HL-60/S4 treated with retinoic acid at 250 ng/mL for 4 days and 3 days (cell line): ENCODE results near the gene ITFG1.
"Not testable (repeated sequence)": the region's sequence is repeated elsewhere in the genome, so short reads cannot be mapped to it uniquely, and the experiment has no call there.

Source experiments
- in situ Hi-C: fragments of 300-500 bp; cut with MboI; formaldehyde crosslinking; loops from 2 replicates; pipeline ENCODE4 v1.7.0; 2022; ENCODE audit warnings: low sequenced_read_pairs

ITFG1 gene

DNA sequence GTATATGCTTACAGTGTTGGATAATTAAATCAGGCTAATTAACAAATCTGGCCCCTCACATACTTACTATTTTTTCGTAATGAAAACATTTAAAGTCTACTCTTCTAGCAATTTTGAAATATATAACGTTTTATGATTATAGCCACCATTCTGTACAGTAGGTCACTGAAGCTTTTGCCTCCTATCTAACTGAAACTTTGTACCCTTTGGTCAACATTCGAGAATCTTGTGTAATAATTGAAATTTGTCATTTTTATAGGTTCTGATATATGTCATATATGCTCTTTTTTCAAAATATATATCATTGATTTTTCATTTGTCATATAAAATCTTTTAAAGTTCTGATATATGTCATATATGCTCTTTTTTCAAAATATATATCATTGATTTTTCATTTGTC, 12.9 kb upstream of the ITFG1 start:
- in situ Hi-C loops = no loop called here

DNA sequence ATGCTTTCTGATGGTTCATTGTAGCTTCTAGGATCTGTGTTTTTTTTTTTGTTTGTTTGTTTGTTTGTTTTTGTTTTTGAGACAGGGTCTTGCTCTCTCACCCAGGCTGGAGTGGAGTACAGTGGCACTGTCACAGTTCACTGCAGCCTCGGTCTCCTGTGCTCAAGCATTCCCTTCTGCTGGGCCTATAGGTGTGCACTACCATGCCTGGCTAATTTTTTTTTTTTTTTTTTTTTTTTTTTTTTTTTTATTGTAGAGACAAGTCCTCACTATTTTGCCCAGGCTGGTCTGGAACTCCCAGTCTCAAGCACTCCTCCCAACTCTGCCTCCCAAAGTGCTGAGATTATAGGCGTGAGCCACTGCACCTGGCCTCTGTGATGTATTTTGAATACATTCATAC, 12.1 kb upstream of the ITFG1 start:
- in situ Hi-C loops = not testable (repeated sequence)

DNA sequence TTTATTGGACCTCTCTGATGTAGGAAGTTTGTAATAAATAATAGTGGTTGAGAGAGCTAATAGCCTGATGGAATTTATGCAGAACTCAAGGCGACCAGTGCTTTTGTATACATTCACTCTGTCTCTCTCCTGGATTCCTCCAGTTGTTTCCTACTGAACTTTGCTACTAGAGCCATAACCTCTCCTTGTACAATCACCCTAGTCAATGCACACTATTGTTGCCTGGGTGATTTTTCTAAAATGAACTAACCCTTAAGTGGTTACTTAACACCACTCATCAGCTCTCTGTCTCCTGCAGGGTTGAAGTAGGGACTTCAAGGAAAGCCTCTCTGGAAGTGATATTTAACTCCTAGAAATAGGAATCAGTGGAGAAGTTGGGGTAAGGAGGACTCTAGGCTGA, 9.9 kb upstream of the ITFG1 start:
- in situ Hi-C loops = no loop called here

DNA sequence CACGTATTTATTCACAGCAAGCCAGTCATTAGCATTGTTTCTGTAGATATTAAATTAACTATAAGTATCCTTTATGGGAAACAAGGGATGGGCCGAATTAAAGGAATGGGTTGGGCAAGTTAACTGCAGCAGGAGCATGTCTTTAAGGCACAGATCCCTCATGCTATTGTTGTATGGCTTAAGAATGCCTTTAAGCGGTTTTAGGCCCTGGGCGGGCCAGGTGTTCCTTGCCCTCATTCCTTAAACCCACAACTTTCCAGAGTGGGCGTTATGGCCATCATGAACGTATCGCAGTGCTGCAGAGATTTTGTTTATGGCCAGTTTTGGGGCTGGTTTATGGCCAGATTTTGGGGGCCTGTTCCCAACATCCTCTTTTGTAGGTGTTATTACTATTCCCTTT, 9.3 kb upstream of the ITFG1 start:
- in situ Hi-C loops = no loop called here

DNA sequence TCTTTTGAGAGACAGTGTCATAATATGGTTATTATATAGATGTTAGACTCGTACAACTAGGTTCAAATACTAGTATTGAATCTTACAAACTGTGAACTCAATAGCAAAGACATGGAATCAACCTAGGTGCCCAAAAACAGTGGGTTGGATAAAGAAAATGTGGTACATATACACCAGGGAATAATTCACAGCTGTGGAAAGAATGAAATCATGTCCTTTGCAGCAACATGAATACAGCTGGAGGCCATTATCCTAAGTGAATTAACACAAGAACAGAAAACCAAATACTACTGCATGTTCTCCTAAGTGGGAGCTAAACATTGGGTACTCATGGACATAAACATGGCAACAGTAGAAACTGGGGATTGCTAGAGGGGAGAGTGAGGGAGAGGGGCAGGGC, 8.4 kb upstream of the ITFG1 start:
- in situ Hi-C loops = no loop called here

DNA sequence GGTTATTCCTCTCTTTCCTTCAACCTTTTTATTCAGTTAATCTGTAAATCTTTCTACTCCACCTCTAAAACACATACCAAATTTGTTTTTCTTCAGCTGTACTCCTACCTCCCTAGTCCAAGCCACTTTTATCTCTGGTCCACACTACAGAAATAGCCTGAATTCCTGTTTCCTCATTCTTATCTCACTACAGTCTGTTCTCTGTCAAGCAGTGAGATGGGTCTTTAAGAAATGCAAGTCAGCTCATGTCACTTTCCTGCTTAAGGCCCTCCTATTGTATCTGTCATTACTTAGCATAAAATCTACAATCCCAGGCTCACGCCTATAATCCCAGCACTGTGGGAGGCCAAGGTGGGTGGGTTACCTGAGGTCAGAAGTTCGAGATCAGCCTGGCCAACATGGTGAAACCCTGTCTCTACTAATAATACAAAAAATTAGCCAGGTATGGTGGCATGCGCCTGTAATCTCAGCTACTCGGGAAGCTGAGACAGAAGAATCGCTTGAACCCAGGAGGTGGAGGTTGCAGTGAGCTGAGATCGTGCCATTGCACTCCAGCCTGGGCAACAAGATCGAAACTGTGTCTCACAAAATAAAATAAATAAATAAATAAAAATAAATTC, 7.3 kb upstream of the ITFG1 start:
- in situ Hi-C loops = not testable (repeated sequence)

DNA sequence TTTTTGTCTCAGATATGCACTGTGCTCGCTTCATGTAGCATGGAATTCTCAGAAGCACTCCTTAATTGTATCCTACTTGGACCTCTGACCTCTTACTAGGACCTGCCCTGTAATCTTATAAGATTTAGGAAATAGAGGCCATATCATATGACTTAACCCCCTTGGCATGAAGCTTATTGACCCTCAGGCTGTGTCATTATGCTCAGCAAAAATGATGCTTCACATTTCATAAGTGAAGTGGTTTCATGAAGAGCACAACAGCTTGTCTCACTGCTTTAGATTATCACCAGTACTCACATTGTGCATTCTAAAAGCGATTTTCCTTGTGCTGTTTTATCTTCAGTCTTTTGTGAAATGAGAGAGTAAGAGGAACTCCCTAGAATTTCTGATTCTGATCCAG, 6.6 kb upstream of the ITFG1 start:
- in situ Hi-C loops = no loop called here

DNA sequence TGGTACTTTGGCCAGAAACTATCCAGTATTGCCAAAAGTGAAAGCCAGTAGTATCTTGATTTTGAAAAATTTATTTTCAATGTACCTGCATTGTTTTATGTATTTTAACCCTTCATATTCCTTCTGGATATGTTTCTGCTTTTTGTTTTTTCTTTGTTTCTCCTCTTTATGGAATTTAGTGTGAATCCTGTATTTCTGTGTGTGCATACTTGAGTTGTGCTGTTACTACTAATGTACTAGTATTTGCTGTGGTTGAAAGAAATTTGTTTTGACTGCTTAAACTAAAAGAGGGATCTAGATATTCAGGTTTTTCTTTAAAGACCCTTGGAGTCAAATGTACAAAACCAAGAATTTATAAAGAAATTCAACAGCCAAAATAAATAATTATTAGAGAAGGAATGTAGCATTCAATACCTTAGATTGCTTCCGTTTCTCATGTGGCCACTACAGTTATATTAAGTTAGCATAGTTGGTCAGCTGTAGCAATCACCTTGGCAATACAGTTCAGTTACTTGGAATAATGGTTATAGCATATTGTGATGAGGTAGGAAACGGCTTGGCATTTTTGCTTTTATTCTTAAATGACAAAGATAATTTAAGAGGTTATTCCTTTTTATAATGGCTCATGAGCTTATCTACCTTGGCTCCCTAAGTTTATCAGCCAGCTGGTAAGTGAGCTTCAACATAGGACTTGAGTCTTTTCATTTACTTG, 5.2 kb upstream of the ITFG1 start:
- in situ Hi-C loops = no loop called here

DNA sequence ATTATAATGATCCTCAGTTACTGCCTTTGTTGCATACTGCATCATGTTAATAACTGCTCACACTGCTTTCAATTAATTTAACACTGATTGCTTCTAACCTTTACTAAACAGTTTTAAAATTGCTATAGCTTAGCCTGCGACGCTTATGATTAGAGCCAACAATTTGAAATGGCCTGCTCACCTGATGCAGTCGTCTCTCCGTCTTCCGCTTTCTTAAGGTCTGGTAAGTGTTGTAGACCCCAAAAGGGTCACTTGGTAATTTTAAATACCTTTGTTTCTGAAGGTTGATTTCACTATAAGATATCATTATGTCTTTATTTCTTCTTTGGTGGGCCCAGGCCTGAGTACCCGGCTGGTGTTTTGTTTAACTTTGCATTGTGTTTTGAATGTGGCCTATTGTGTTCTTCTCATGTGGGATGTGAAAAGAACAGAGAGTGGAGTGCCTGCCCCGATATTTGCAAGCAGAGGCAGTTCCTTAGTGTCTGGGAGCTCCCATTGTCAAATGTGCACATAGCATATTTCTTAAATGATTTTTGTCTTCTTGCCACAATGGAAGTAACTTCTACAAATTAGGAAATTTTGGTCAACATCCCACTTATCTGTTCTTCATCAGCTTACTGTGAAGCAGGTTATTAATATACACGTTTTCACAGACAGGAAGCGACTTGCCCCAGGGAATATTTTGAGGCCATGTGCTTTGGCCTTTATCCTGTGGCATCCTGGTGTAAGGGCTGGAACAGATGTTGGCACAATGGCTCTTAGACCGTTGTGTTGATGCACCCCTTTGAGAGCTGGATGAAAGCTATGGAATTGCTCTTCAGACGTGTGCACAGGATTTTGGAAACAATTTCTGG, 3.1 kb upstream of the ITFG1 start:
- in situ Hi-C loops = no loop called here

DNA sequence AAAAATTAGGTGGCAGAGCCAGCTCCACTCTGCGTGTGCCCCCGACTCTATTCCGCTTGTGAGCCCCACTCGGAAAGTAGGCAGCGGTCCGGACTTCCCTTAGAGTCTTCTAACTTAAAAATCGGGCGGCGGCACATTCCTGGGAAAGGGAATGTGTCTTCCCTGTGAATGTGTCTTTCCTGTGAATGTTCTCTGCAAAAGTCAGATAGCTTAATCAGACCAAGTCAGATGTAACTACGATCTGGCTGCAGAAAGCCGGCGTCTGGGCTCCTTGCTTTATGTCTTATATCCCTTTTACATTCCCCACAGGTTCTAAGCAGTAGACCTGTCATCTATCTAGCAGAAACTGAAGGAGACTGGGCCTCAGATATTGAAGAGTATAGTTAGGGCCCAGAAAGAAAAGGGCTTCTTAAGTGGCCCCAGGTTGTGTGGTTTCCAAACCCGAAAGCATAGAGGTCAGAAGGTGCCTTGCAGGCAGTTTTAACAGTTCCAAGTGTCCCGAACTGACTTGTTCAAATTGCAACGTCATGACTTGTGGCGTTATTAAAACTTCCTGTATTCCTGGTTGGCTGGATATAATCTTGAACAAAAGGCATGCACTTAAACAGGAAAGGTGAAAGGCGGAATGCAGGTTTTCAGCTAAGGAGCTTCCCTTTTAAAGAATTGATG, 869 bp upstream of the ITFG1 start:
- in situ Hi-C loops = no loop called here

DNA sequence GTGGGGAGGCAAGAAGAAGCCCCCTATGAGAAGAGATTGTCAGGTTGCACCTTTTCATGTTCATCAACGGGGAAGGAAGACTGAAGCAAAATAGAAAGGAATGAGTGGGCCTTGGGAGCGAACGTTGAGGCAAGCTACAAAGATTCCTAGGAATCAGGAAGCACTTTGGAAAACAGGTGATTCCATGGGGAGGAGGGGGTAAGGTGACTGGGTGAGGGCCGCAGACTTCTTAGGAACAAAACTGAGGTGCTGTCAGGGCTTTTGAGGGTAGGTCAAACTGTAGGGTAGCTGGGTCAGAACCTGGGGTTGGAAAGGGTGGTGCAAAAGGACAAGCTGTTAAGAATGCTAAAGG, 528 bp downstream of the ITFG1 start:
- in situ Hi-C loops = no loop called here

DNA sequence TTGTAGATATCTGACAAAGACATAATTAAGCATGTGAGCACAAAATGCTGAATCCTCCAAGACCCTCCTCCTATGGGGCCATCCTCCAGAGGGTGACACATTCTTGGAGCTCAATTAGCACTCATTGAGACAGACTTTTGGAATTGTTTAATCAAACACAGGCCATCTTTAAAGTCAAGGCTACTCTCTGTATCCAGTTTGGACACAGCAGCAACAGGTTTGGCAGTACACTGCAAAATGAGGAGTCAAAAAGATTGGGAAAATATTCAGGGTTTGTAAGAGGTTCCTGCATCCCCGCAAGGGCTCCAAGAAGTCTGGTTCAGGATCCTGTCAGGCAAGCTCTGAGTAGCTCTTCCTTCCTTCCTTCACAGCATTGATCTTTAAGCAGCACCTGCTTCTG, 1.3 kb downstream of the ITFG1 start:
- in situ Hi-C loops = no loop called here

DNA sequence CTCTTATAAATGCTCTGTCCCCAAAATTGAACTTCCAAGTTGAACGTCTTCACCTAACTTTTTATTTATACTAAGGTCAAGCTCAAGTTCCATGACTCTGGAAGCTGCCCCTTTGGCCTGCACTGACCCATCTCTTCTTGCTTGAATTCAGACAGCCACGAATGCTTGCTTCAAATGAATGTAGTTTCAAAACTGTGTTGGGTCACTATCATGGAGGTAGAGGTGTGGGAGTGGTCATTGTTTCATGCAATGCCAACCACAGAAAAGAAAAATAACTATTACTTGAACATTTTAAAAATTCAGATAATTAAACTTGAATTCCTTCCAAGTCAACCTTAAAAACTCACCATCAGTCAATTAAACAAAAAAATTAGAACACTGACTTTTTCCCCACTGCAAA, 2.5 kb downstream of the ITFG1 start:
- in situ Hi-C loops = no loop called here

DNA sequence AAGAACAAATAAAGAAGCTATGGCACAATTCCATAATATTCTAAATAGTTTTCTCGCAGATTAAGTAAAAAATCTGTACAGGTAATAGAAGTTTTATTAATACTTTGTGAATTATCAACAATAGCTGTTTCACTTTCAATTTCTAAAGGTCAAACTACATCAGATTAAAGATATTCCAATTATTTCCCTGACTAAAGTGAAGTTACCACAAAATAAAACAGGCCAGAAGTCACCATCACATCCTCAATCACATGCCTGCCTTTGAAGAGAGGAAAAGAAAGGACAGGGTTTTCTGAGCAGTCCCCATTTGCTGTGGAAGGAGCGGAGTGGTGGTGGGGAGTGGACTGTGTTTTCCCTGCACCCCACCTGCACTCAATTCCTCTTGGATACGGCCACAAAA, 11.1 kb downstream of the ITFG1 start:
- in situ Hi-C loops = no loop called here

DNA sequence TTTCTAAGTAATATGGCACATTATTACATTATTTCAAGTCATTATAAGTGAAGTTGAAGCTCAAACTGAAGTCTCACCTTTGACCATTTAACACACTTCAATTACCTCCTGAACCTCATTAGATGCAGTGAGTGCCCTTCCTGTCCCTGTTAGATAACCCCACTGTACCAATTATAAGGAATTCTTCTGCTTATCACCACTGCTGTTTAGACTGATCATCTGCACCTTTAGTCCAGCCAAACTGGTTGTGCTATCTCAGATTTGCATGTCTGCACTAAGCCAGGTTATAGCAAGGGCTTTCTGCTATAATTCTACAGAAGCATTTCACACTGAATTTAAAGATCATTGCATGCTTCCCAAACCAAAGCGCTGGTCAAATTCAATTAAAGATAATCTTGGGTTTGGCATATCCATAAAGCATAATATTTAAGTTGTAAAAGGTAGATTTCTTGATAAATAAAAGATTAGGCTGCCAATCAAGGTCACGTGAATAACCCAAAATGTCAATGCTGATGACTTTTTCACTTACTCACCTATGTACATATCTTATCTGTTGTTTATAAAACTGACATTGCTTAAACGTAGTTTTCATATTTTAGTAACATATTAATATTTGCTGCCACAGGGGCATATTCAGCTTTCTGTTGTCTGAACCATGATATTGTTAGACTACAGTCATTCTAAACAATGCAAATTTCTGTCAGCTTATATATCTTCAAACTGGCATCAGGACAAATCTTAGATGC, 11.9 kb downstream of the ITFG1 start:
- in situ Hi-C loops = no loop called here

DNA sequence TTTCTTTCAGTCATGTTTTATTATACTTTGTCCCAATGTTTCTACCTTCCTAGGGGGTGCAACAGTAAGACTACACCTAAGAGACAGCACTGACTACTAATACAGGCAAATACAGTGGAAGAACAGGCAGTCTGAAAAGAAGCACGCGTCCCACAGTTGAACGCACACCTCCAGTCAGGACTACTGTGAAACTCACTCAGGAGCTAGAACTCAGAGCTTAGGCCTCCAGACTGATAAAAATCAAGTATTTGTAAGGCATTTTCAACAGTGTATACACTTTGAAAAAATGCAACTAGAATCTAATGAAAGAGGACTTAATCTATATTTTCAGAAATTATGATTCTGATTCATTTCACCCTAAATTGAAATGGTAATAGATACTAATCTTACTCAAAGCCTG, 14.4 kb downstream of the ITFG1 start:
- in situ Hi-C loops = no loop called here

DNA sequence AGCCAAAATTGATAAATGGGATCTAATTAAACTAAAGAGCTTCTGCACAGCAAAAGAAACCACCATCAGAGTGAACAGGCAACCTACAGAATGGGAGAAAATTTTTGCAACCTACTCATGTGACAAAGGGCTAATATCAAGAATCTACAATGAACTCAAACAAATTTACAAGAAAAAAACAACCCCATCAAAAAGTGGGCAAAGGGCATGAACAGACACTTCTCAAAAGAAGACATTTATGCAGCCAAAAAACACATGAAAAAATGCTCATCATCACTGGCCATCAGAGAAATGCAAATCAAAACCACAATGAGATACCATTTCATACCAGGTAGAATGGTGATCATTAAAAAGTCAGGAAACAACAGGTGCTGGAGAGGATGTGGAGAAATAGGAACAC, 18.0 kb downstream of the ITFG1 start:
- in situ Hi-C loops = not testable (repeated sequence)

DNA sequence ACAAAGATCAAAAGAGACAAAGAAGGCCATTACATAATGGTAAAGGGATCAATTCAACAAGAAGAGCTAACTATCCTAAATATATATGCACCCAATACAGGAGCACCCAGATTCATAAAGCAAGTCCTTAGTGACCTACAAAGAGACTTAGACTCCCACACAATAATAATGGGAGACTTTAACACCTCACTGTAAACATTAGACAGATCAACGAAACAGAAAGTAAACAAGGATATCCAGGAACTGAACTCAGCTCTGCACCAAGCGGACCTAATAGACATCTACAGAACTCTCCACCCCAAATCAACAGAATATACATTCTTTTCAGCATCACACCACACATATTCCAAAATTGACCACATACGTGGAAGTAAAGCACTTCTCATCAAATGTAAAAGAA, 20.8 kb downstream of the ITFG1 start:
- in situ Hi-C loops = not testable (repeated sequence)

DNA sequence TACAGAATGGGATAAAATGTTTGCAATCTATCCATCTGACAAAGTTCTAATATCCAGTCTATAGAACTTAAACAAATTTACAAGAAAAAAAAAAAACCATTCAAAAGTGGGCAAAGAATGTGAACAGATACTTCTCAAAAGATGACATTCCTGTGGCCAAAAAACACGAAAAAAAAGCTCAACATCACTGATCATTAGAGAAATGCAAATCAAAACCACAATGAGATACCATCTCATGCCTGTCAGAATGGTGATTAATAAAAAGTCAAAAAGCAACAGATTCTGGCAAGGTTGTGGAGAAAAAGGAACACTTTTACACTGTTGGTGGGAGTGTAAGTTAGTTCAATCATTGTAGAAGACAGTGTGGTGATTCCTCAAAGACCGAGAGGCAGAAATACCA, 26.6 kb downstream of the ITFG1 start:
- in situ Hi-C loops = not testable (repeated sequence)

DNA sequence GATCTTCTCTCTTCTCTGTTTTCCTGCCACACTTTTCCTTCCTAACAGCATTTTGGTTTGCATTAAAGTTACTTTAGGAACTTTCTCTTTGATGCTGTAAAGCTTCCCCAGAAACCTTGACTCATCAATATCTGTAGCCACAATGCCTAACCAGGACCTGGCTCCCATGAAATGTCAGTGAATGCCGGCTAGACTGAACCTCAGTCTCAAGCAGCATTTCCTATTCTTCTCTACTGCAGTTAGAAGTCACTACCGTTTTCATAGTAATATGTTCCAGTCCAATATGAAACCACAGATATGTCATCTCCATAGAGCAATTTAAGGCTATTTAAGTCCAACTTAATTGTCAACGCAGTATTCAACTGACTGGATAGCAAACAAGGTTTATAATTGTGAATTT, 28.9 kb downstream of the ITFG1 start:
- in situ Hi-C loops = no loop called here

DNA sequence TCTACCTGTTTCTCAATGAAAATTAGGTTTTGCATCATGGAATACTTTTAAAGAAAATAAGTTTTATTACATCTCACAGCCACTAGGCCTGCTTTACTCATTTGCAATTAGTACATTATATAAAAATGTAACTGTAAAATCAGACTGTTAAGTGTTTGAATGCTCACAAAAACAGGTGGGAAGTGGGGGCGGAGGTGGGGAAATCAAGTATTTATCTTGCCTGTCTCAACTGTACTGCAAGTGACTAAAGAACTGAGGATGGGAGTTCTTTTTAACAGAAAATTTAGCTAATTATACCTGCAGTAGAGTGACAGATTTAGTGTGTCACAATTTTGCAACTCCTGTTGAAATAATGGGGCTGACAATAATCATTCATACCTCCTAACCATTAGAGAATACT, 34.1 kb downstream of the ITFG1 start:
- in situ Hi-C loops = no loop called here
